K562 (cell line): ENCODE data around the gene MATN1.
A peak's percentile ranks its signal among the peaks of the same experiment; 100 is the strongest.

Experiments used
- BHLHE40 ChIP-seq: IDR thresholded peaks from 2 replicates; pipeline ENCODE4 v1.6.1; 2011; ENCODE audit warnings: low read length, improper control_type of control experiment
- CBX5 ChIP-seq: IDR thresholded peaks from 2 replicates; pipeline ENCODE4 v1.6.1; 2014; ENCODE audit warnings: low read depth, borderline replicate concordance
- CTCF ChIP-seq, 3 experiments: IDR thresholded peaks in 2 of 3; conservative IDR thresholded peaks in 1 of 3; 2 replicates each; pipeline ENCODE4 v1.5.1; 2011 to 2012; ENCODE audit warnings: low read length in 3 of 3, mild to moderate bottlenecking in 3 of 3, control low read depth in 2 of 3, improper control_type of control experiment in 1 of 3, inconsistent platforms in 1 of 3, low read depth in 1 of 3, mixed read lengths in 1 of 3, moderate library complexity in 1 of 3; ENCODE audit not compliant: insufficient read depth in 2 of 3
- EHMT2 ChIP-seq: fragments of 450-650 bp; IDR thresholded peaks from 2 replicates; pipeline ENCODE4 v1.6.1; 2018; ENCODE audit warnings: antibody characterized with exemption
- POU5F1 ChIP-seq: fragments of 150-350 bp; IDR thresholded peaks from 2 replicates; pipeline ENCODE4 v1.6.1; 2014; ENCODE audit warnings: borderline replicate concordance, low read length, low read depth, mild to moderate bottlenecking; ENCODE audit not compliant: partially characterized antibody
- USF2 ChIP-seq: sonication (generic); formaldehyde crosslinking; IDR thresholded peaks from 2 replicates; pipeline ENCODE4 v1.5.0; 2020; ENCODE audit warnings: missing genetic modification reagents

GRCh38 chr1:30720271-30721223 is 2.8 kb downstream of the MATN1 start:
- no peak for TF ChIP-seq EHMT2
- no peak for TF ChIP-seq USF2 (CRISPR knock-in tag)
- TF ChIP-seq POU5F1 = no peak
- 0 out of 6 replicates have a peak, but pooled peaks of 1 of the 3 experiments have one; percentile 13 for TF ChIP-seq CTCF (IDR thresholded peaks at IDR 0.05 in 2 of 3, conservative IDR thresholded peaks at IDR 0.05 in 1 of 3; ENCODE audit: insufficient read depth in 2 of 3, low read depth in 1 of 3, low read length in 3 of 3)
- TF ChIP-seq BHLHE40 = no peak
- TF ChIP-seq CBX5 = no peak
